ENCODE results near the gene FAT3. TPM values are rescaled to one million over a fixed set of nuclear protein-coding genes. Genes with fewer than 3 reads are reported as not detected.

FAT3 gene
- total and polyA plus RNA-seq, 2 donors from 2014 or later, result 0.09 to 2.6 TPM

- Histone ChIP-seq H3K4me3 (ENCODE audit: low read length in 3 of 3) (no peak overlapping the region), H3K27me3 (ENCODE audit: control insufficient read depth, insufficient read depth, low read length) (no peaks in the 10 kb centered on the region), H3K9me3 (ENCODE audit: control insufficient read depth in 2 of 3, insufficient read depth in 1 of 3, low read length in 3 of 3) (no peaks in the 10 kb centered on the region), H3K4me1 (ENCODE audit: control insufficient read depth in 2 of 3, insufficient read depth in 2 of 3, low read depth in 1 of 3, low read length in 3 of 3) (no peaks in the 10 kb centered on the region), H3K36me3 (ENCODE audit: control insufficient read depth in 2 of 3, insufficient read depth in 3 of 3, low read length in 3 of 3) (no peaks in the 10 kb centered on the region), H3K27ac (ENCODE audit: low read depth in 2 of 2, low read length in 2 of 2) (no peak overlapping the region), H3K9ac (ENCODE audit: low read length in 3 of 3) (no peak overlapping the region)
- FAIRE-seq (no peak), DNase-seq (no peak)
- intact Hi-C loops (cut with DNase I), result no loop called here
- TF ChIP-seq CTCF (IDR thresholded peaks at IDR 0.05; ENCODE audit: borderline replicate concordance, extremely low read depth, insufficient read depth), result no peak
Observed at GRCh38 chr11:92198268-92198667, 26.4 kb upstream of the FAT3 start.

GRCh38 chr11:92199991-92200390 lies 24.6 kb upstream of the FAT3 start:
- H3K9ac ChIP-seq (ENCODE audit: low read length in 3 of 3), result no peak overlapping the region
- no peak for DNase-seq
- no peak overlapping the region for H3K27ac ChIP-seq (ENCODE audit: low read depth in 2 of 2, low read length in 2 of 2)
- H3K27me3 ChIP-seq (ENCODE audit: control insufficient read depth, insufficient read depth, low read length), result no peaks in the 10 kb centered on the region
- intact Hi-C loops (cut with DNase I), result no loop called here
- no peak overlapping the region for H3K4me3 ChIP-seq (ENCODE audit: low read length in 3 of 3)
- no peaks in the 10 kb centered on the region for H3K9me3 ChIP-seq (ENCODE audit: control insufficient read depth in 2 of 3, insufficient read depth in 1 of 3, low read length in 3 of 3)
- no peaks in the 10 kb centered on the region for H3K36me3 ChIP-seq (ENCODE audit: control insufficient read depth in 2 of 3, insufficient read depth in 3 of 3, low read length in 3 of 3)
- no peak for TF ChIP-seq CTCF (IDR thresholded peaks at IDR 0.05; ENCODE audit: borderline replicate concordance, extremely low read depth, insufficient read depth)
- H3K4me1 ChIP-seq (ENCODE audit: control insufficient read depth in 2 of 3, insufficient read depth in 2 of 3, low read depth in 1 of 3, low read length in 3 of 3), result no peaks in the 10 kb centered on the region
- no peak for FAIRE-seq

GRCh38 chr11:92204731-92205130 lies 19.9 kb upstream of the FAT3 start:
- Histone ChIP-seq H3K4me3 (ENCODE audit: low read length in 3 of 3) (no peak overlapping the region), H3K27me3 (ENCODE audit: control insufficient read depth, insufficient read depth, low read length) (no peaks in the 10 kb centered on the region), H3K9ac (ENCODE audit: low read length in 3 of 3) (no peak overlapping the region), H3K27ac (ENCODE audit: low read depth in 2 of 2, low read length in 2 of 2) (no peak overlapping the region), H3K9me3 (ENCODE audit: control insufficient read depth in 2 of 3, insufficient read depth in 1 of 3, low read length in 3 of 3) (no peaks in the 10 kb centered on the region), H3K4me1 (ENCODE audit: control insufficient read depth in 2 of 3, insufficient read depth in 2 of 3, low read depth in 1 of 3, low read length in 3 of 3) (no peaks in the 10 kb centered on the region), H3K36me3 (ENCODE audit: control insufficient read depth in 2 of 3, insufficient read depth in 3 of 3, low read length in 3 of 3) (no peaks in the 10 kb centered on the region)
- DNase-seq (no peak), FAIRE-seq (no peak)
- intact Hi-C loops (cut with DNase I), result no loop called here
- no peak for TF ChIP-seq CTCF (IDR thresholded peaks at IDR 0.05; ENCODE audit: borderline replicate concordance, extremely low read depth, insufficient read depth)

GRCh38 chr11:92206441-92206840 lies 18.2 kb upstream of the FAT3 start:
- intact Hi-C loops (cut with DNase I), result no loop called here
- H3K27me3 ChIP-seq (ENCODE audit: control insufficient read depth, insufficient read depth, low read length), result no peaks in the 10 kb centered on the region
- no peak overlapping the region for H3K9ac ChIP-seq (ENCODE audit: low read length in 3 of 3)
- H3K4me3 ChIP-seq (ENCODE audit: low read length in 3 of 3), result no peak overlapping the region
- FAIRE-seq (no peak), DNase-seq (no peak)
- H3K4me1 ChIP-seq (ENCODE audit: control insufficient read depth in 2 of 3, insufficient read depth in 2 of 3, low read depth in 1 of 3, low read length in 3 of 3), result no peaks in the 10 kb centered on the region
- no peak overlapping the region for H3K27ac ChIP-seq (ENCODE audit: low read depth in 2 of 2, low read length in 2 of 2)
- no peaks in the 10 kb centered on the region for H3K36me3 ChIP-seq (ENCODE audit: control insufficient read depth in 2 of 3, insufficient read depth in 3 of 3, low read length in 3 of 3)
- TF ChIP-seq CTCF (IDR thresholded peaks at IDR 0.05; ENCODE audit: borderline replicate concordance, extremely low read depth, insufficient read depth), result no peak
- no peaks in the 10 kb centered on the region for H3K9me3 ChIP-seq (ENCODE audit: control insufficient read depth in 2 of 3, insufficient read depth in 1 of 3, low read length in 3 of 3)
